Measurements from ENCODE around the gene TRIM59.

Gene TRIM59

GRCh38 chr3:160403796-160404470 is 45.7 kb downstream of the TRIM59 start:
- DNase-seq (ENCODE audit: extremely low read depth in 1 of 2, low read depth in 1 of 2): no peak

DNA sequence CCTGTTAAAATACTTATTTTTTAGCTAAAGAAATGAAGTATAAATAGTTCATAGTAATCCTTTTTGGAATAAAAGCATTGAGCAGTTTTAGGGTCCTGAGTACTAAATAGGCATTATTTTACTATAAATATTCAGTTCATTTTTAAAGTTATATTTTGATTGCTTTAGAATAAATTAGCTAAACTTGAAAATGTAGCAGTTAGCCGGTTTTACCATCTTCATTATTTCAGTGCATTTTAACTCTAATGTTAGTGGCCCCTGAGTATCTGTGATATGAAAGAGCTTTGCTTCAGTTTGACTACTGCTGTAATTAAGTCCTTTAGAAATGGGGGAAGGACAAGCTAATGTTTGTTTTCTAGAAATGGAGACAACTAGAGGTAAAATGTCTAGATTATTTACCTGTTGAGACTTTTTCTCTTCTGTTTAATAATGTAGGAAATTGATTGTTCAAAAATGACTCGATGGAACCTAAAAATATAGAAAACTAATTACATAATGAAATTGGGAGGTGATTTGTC is 46.5 kb downstream of the TRIM59 start:
- DNase-seq (ENCODE audit: extremely low read depth in 1 of 2, low read depth in 1 of 2): no peak

- DNase-seq (ENCODE audit: extremely low read depth in 1 of 2, low read depth in 1 of 2): no peak
Observed at GRCh38 chr3:160402221-160403027, 47.2 kb downstream of the TRIM59 start.

- no peak for DNase-seq (ENCODE audit: extremely low read depth in 1 of 2, low read depth in 1 of 2)
Observed at GRCh38 chr3:160401291-160402095, 48.1 kb downstream of the TRIM59 start.

DNA sequence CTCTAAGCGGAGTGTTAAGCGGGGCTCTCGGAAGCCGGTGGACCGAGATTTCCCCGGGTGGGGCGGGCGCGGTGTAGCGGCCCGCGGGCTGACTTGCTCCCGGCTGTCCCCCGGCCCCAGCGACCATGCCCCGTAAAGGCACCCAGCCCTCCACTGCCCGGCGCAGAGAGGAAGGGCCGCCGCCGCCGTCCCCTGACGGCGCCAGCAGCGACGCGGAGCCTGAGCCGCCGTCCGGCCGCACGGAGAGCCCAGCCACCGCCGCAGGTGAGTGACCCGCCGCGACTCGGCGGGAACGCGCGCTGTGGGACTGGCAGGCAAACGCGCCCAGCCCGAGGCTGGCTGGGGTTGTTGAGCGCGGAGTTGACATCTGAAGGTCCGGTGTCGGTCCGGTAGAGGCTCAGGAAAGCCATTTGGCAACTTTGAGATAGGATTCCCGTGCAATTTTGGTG is 48.9 kb downstream of the TRIM59 start:
- no peak for DNase-seq (ENCODE audit: extremely low read depth in 1 of 2, low read depth in 1 of 2)

GRCh38 chr3:160400030-160400701 is 49.4 kb downstream of the TRIM59 start:
- peak in 1 of 2 donors; percentile 25 for DNase-seq (ENCODE audit: extremely low read depth in 1 of 2, low read depth in 1 of 2)

DNA sequence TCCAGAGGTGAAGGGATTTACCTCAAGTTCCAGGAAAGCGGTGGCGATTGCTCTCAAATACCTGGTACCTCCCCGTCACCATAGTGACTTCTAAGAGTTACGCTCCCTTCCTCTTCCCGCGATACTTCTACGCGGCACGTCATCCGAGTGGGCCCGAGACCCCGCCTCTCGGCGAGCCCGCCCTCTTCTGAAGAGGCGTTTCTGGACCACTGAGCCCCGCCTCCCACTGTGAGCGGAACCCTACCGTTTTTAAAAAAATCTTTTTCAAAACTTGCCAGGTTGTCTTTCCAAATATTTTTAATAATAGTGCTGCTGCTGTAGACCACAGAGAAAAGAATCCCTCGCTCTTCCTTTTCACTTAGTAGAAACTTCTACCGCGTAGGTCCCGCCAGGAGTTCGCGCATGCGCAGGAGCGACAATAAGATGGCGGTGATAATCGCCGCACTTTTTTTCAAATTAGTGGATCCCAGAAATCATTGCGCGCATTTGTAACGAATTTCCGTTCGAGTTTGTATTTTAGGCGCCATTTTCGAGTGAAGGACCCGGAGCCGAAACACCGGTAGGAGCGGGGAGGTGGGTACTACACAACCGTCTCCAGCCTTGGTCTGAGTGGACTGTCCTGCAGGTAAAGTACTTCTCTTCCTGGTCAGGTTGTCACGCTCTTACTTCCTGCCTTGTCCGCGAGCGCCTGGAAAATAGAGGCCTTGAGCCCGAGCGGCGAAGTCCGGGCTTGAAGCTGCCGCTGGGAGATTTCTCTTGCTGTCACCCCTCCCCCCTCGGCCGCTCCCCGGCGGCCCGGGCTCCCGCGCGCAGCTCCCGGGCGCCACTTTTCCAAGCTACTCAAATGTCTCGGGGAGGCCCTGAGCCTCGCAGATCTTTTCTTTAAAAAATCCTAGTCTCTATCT is 50.2 kb downstream of the TRIM59 start, which contains the start of the genes IFT80 and SMC4:
TSS of gene IFT80 (minus strand) at position 101 of the 905 bp plus-strand sequence. CDS start 14,625 bp downstream, outside the sequence.
TSS of gene SMC4 (plus strand) at position 526 of the 905 bp plus-strand sequence. CDS start 1,177 bp downstream, outside the sequence.
- peak; percentile 84 to 92 for DNase-seq (ENCODE audit: extremely low read depth in 1 of 2, low read depth in 1 of 2)

DNA sequence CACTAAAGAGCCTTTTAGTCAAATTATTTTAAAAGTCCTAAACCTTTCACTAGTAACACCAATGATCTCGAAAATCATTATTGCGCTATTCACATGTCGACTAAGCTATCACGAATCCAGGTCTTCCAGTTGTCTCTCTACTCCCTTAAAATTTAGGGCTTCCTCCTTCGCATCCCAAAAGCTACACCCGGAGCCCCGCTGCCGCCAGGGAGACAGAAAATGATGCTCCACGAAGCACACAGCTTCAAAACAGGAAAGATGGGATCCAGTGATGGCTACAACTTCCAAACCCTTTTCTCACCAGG is 50.8 kb downstream of the TRIM59 start:
- DNase-seq (ENCODE audit: extremely low read depth in 1 of 2, low read depth in 1 of 2): no peak

DNA sequence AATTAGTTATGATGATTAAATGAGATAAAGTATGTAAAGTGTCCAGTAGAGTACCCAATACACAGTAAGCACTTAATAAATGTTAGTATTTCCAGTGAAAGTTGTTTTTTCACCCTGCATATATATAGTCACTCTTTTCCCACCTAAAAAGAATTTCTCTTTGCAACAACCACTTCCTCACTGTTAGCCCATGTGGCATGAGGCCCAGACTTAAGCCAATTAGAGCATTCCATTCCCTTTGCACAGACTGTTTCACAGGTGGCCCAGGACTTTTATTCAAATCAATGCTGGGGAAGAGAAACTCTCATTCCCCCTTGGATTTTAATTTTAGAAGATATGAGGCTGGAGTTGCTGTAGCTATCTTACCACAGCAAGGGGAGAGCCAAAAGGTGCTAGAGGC is 54.3 kb downstream of the TRIM59 start:
- DNase-seq (ENCODE audit: extremely low read depth in 1 of 2, low read depth in 1 of 2): no peak

- DNase-seq (ENCODE audit: extremely low read depth in 1 of 2, low read depth in 1 of 2): no peak
Observed at GRCh38 chr3:160394009-160394392, 55.6 kb downstream of the TRIM59 start.

DNA sequence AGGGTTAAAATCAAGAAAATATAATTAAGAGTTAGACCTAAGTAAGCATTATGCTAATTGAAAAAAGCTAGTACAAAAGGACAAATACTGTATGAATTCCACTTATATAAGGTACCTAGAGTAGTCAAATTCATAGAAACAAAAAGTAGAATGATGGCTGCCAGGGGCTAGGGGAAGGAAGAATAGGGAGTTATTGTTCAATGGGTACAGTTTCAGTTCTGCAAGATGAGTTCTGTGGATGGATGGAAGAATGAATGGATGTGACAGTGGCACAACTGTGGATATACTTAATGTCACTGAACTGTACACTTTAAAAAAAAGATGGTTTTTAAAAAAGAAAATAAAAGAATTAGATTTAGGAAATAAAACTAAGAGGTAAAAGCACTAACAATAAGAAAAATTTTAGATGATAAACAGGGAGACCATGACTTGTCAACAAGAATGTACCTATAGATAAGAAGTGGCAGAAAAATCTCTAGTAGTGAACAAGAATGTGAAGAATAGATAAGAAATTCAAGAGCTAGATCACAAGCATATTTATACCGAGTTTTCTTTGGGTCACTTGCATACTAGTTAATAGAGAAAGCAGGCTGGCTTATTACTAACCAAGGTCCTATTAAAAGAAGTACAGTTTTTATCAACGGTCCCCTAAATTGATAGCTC is 56.1 kb downstream of the TRIM59 start:
- no peak for DNase-seq (ENCODE audit: extremely low read depth in 1 of 2, low read depth in 1 of 2)

DNA sequence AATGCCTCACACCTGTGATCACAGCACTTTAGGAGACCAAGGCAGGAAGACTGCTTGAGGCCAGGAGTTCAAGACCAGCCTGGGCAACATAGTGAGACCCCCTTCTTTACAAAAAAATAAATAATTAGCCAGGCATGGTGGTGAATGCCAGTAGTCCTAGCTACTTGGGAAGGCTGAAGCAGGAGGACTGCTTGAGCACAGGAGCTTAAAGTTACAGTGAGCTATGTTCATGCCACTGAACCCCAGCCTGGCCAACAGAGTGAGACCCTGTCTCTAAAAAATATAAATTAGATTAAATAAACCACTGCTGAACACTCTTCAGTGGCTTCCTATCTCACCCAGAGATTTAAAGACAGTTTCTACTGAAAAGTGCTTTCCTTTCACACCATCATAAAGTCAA is 56.8 kb downstream of the TRIM59 start:
- no peak for DNase-seq (ENCODE audit: extremely low read depth in 1 of 2, low read depth in 1 of 2)

DNA sequence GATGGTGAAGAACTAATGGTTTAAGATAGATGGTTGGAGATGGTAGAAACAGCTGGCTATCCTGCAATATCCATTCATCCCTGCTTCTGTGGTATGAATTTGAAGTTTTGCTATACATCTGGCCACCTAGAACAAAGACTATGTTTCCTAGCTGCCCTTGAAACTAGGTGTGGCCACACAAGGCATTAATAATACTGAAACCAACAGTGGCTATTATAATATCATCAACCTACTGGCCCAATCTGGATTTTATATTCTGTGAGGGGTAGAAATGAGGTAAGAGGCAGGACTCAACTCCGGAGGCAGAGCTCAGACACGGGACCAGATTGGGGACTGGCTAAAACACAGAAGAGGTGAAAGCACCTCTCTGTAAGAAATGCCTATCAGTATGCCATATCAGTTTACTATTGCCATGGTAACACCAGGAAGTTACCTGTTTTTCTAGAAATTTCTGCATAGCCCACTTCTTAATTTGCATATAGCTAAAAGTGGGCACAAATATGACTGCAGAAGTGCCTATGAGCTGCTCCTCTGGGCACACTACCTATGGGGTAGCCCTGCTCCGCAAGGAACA is 58.9 kb downstream of the TRIM59 start:
- no peak for DNase-seq (ENCODE audit: extremely low read depth in 1 of 2, low read depth in 1 of 2)
